NCI-H1048 (cell line): ENCODE results near the gene VAV2.

ENCODE experiments used
- DNase-seq: peaks from one replicate; lab custom pipeline; 2025; lab: John Stamatoyannopoulos, UW

VAV2 gene

DNA sequence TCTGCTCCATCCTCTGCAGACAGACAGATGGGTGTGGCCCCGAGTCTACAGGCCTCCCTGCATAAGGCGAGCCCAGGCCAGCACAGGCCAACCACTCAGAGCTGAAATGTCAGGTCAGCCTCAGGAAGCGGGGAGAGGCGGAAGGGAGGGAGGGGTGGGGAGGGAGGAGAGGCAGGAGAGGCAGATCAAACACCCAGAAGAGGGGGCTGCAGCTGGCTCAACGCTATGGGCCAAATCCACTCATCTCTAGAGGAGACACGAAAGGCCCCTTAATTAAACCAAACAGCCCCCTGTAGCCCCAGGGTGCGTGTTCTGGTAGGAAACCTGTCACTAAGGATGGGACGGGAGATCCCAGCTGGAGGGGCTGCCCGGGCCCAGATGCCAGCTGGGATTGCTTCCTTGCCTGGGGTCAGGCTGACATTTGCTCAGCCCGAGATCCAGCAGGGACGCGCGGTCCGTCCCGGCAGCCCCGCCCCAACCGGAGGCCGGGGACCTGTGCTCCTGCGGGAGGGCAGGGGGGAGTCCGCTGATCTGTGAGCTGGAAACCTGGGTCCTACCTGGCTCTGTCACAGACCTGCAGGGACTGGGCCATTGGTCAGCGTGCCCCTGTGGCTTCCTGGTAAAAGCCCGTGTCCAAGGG, 156.7 kb downstream of the VAV2 start:
- no peak for DNase-seq

DNA sequence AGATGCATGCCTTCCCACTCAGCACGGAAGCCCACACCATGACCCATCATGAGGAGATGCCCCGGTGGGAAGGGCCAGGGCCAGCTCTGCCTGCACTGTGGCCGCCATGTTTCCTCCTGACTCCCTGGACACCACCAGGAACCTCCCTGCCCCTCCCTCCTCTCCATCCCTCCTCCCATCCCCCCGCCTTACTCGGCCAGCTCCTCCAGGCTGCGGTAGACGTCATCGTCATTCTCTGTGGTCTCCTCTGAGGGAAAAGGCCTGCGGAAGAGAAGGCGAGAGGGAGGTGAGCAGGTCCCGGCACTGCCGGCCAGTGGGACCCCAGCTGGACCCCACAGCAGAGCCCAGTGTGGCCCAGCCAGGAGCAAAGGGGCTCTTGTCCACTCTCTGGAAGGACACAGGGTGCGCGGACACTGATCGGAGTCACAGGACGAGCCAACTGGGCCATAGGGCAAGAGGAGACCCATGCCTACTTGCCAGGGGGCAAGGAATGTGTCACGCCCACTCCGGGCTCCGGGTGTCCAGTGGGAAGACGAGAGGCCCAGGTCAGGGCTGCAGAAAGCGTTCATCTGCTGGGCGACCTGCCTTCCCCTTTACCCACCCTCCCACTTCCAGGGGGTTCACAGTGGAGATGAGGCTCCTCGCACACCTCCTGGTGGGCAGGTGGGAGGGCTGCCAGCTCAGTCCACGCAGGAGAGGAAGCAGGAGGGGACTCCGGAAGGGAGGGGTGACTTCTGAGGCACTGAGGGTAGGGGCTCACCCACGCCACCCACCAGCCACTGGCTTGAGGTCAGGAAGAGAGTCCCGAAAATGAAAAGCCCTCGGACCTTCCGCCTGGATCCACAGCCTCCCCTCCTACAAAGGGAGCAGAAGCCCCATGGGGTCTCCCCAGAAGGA, 157.8 kb downstream of the VAV2 start:
- DNase-seq, result no peak

- no peak for DNase-seq
Measured at GRCh38 chr9:133833388-133834025, 158.6 kb downstream of the VAV2 start.

DNA sequence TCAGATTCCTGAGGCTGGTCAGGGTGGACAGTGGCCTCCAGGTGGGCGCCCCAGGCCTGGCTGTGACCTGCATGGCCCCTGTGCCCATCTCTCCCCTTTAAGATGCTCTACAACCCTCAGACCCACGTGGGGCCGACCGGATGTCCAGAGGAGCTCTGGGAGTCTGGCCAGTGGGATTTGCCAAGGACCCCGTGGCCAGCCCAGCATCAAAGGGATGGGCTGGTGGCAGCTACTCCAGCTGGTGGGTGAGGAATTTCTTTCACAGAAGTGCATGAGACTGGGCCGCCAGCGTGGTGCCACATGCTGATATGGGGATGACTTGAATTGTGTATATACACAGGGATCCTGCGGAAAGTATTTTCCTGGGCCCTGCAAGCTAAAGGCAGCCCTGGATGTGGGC, 159.2 kb downstream of the VAV2 start:
- no peak for DNase-seq

DNA sequence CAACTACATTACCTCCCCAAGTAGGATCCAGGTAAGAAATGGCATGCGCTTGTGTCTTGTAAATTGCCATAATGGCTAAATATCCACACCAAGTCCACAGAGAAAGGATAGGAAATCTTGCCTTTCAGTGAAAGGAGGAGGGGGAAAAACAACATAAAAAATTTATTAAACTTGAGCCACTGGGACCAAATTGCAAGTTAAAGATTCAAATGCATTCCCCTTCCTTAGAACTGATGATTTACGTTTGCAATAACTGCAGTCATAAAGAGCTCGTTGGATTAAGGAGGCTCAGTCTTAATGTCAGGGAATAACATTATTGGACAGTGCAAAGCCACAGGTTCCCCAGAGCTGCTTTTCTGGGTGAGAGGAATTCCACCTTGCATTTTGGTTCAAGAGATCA, 161.4 kb downstream of the VAV2 start:
- DNase-seq, result no peak

GRCh38 chr9:133830310-133830709, 161.8 kb downstream of the VAV2 start:
- DNase-seq, result no peak

DNA sequence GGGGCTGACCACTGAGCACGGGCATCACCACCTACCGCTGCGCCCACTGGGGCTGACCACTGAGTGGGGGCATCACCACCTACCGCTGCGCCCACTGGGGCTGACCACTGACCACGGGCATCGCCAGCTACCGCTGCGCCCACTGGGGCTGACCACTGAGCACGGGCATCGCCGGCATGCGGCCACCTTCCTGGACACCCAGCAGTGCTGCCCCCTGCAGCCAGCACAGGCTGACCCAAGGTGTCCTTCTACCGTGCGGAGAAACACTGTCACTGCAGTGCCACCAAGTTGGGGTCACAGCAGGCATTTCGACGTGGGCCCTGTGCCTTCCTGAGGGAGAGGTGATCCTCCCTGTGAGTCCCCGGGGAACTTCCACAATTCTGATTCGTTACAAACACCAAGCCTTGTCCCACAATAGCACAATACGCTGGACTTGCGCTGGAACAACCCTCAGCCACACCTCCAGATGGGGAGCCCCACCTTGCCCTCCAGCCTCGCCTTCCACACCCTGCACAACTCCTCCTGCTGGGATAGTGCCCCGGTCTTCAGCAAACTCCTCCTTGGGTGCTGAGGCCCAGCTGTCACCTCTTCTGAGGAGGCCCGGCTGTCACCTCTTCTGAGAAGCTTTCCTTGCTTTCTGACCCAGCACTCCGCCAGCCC, 163.7 kb downstream of the VAV2 start:
- no peak for DNase-seq

- no peak for DNase-seq
Measured at GRCh38 chr9:133826289-133827085, 165.6 kb downstream of the VAV2 start.

DNA sequence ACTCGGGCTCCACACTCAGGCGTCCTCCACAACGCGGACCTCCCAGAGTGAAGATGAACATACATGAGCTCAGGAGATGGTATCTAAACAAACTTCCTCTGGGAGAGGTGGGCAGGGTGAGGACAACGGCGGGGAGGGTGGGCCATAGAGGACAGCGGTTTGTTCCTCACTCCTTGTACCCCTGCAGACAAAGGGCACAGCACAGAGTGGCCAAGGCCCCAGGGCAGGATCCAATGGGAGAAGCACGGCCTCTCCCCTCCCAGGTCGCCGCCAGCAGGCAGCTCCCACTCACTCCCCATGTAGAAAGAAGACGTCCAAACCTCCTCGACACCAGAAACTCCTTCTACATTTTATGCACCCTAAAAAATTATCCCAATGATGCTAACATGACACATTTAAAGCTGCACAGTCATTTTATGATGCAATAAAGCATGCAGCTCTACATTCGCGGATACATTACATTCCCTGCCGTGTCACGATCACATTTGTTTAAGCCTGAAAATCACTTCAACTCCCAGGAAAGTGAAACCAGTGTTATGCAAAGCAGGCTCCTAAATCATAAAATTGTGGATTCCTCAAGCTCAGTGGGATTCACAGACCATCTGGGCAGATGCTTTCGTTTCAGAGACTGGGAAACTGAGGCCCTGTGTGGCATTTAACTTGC, 166.4 kb downstream of the VAV2 start:
- DNase-seq, result peak; percentile 74

DNA sequence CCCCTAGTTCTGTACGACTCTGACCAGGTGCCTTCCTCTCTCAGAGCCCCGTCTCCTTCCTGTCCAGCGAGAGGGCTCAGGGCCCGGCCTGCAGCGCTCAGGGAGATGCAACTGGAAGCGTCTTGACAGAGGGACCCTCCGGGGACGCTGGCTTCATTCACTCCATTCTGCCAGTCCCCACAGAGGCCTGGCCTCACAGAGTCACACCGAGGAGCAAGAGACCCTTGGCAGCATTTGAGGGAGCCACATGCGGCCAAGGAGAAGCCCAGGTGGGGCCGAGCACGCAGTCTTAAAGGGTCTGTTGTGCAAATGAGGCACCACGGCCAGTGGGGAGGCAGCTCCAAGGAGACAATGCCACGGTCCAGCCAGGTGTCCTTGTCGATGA, 167.3 kb downstream of the VAV2 start:
- no peak for DNase-seq

DNA sequence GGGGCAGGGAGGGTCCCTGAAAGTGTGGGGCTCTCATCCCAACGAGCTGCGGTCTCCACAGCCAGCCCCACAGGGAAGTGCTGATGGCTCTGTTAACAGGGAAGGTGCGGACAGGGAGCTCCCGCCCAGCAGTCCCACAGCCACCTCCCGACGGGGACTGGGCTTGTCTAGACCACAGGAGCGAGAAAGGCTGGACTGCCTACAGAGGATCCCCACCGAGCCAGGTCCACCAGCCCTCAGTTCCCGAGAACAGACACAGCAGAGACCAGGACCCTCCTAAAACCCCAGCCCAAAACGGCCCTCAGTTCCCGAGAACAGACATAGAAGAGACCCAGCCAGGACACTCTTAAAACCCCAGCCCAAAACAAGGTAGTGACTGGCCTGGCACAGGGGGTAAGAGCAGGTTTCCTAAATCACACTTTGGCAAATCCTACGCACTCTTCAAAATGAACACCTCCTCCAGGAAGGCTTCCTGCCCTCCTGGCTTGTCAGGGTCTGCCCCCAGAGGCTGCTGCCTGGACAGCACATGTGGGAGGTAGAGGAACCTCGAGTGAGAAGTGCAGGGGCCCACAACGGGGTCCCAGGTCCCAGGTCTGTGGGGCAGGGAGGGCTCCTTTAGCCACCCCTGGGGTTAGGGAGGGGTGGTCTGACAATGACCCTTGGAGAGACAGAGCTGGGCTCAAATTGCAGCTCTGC, 167.9 kb downstream of the VAV2 start:
- DNase-seq, result no peak

- DNase-seq, result no peak
Measured at GRCh38 chr9:133823189-133824105, 168.7 kb downstream of the VAV2 start.

GRCh38 chr9:133822430-133823065, 169.6 kb downstream of the VAV2 start:
- no peak for DNase-seq

GRCh38 chr9:133821601-133822429, 170.3 kb downstream of the VAV2 start:
- no peak for DNase-seq

DNA sequence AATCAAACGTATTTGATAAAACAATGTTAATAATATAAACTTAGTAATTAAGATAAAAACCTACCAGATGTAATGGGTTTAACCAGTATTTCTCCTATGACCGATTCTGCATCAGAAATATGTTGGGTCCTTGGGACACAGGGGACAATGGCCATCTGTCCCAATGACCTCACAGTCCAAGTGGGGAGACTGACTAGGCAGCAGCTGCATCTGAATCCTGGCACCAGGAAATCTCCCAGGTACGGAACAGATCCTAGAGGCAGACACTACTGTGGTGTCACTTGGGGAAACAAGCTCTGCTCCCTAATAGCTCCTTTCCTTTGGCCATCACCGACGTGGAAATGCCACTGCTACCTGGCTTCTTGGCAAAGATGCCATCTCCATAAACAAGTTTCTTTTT, 172.2 kb downstream of the VAV2 start:
- DNase-seq, result no peak

DNA sequence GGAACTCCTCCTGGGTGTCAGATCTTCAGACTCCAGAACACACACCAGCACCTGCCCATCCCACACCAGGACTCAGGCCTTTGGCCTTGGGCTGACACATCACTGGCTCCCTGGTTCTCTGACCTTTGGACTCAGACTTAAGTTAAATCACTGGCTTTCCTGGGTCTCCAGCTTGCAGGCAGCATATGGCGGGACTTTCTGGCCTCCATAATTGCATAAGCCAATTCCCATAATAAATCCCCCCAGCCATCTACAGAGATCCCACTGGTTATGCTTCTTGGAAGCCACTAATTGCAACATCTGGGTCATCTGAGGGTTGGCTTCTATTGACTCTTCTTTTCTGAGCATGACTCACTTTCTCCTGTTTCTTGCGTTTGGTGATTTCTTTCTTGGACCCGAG, 173.7 kb downstream of the VAV2 start:
- no peak for DNase-seq

GRCh38 chr9:133815781-133816180, 176.3 kb downstream of the VAV2 start:
- DNase-seq, result no peak

DNA sequence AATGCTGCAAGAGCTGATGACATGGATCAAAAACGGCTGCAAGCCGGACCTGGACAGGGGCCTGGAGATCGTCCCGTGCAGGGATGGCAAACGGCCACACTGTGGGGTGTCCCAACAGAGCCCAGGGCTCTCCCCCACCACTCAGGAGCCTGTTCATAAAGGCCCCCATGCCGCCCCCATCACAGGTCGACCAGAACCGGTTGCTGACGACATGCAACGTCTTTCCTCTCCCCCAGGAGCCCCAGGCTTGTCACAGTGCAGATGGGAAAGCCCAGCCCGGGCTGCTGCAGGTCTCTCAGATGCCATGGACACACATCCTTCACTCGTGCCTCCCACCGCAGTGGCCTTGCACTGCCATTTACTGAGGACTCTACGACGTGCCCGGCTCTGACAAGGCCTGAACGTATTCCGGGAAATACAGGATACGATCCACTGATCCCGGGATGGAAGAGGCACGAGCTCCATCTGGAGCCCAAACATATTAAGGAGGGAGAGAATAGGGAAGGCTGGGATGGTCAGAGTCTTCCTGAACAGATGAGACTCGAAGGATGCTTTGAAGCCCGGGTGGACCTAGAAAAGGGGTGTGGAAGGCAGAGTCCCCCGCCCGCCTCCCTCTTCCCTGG, 177.4 kb downstream of the VAV2 start:
- no peak for DNase-seq
